ENCODE results near the gene PITPNC1. TPM values are rescaled to one million over a fixed set of nuclear protein-coding genes. Genes with fewer than 3 reads are reported as not detected.
A peak's percentile ranks its signal among the peaks of the same experiment; 100 is the strongest.
"Not testable (repeated sequence)": the region's sequence is repeated elsewhere in the genome, so short reads cannot be mapped to it uniquely, and the experiment has no call there.

The PITPNC1 gene
- total RNA-seq (10 to 100 TPM in 6 of 9 donors, 1 to 10 TPM in 3; 8.4 to 20.8 (median 11.3) TPM), polyA plus RNA-seq (10 to 100 TPM in 1 of 2 donors, 1 to 10 TPM in 1; 7.0 to 15.8 TPM)
- long read RNA-seq, donor 1, partial matches to known transcripts: 0 of 13 reads
- long read RNA-seq, donor 1, other reads (novel, unspliced or antisense): 13 of 13 reads
- long read RNA-seq, donor 2, partial matches to known transcripts: 2 of 12 reads
- long read RNA-seq, donor 2, other reads (novel, unspliced or antisense): 10 of 12 reads
- long read RNA-seq, donor 3, partial matches to known transcripts: 1 of 18 reads
- long read RNA-seq, donor 3, other reads (novel, unspliced or antisense): 17 of 18 reads

DNA sequence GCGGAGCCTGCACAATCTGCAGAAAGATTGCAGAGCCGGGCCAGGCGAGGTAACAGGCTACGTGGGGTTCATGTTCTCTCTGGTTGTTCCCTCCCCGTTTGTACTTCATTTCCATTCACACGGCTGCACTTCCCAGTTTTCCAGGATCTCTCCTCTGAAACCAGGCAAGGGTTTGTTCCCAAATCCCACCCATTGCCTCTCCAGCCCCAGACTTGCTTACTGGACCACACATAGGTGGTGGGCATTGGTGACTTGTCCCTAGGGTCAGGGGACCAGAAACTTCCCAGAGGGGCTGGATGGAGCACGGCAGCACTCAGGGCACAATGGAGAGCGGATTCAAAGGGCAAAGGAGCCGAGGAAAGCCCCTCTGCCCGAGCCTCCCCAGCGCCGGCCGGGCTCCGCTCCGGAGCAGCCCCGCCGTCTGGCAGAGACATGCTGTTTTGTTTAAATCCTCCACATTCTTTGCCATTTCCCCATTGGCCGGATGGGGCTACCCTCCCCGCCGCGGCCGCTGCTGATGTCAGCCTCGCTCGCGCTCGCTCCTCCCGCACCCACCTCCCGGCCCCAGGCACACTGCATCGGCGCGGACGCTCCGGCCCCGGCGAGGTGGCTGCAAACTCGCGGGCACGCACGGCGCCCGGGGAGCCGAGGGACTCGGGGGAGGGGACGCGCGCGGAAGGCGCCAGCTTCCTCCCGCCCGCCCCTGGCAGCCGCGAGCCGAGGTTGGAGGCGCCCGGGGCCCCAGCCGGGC is at the start of gene PITPNC1:
Gene PITPNC1 (plus strand): TSS at position 545 of the 751 bp plus-strand sequence.
- Histone ChIP-seq H3K4me1 (peaks cover 0 to 43% (median 16%) of the 10 kb centered on the region in 12 donors), H3K27ac (peak within 1 kb of the TSS; percentile 88 to 97 (median 95)), H3K9me3 (no peaks in the 10 kb centered on the region), H3K4me3 (peak within 1 kb of the TSS; percentile 62 to 96 (median 88)), H3K36me3 (no peaks in the 10 kb centered on the region), H3K27me3 (no peaks in the 10 kb centered on the region)
- intact Hi-C loops (cut with DNase I): loop anchor here (2.0 to 10.0 kb wide), 8 partner anchors 98 to 310 kb away; no protein-coding TSS in a partner anchor
- TF ChIP-seq, protein P1, sequence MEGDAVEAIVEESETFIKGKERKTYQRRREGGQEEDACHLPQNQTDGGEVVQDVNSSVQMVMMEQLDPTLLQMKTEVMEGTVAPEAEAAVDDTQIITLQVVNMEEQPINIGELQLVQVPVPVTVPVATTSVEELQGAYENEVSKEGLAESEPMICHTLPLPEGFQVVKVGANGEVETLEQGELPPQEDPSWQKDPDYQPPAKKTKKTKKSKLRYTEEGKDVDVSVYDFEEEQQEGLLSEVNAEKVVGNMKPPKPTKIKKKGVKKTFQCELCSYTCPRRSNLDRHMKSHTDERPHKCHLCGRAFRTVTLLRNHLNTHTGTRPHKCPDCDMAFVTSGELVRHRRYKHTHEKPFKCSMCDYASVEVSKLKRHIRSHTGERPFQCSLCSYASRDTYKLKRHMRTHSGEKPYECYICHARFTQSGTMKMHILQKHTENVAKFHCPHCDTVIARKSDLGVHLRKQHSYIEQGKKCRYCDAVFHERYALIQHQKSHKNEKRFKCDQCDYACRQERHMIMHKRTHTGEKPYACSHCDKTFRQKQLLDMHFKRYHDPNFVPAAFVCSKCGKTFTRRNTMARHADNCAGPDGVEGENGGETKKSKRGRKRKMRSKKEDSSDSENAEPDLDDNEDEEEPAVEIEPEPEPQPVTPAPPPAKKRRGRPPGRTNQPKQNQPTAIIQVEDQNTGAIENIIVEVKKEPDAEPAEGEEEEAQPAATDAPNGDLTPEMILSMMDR (IDR thresholded peaks at IDR 0.05): peak in 3 of 12 donors; percentile 10 to 19 (median 15)
- TF ChIP-seq POLR2A (IDR thresholded peaks at IDR 0.05): peak; percentile 31 to 84
- ATAC-seq: peak; percentile 69 to 89 (median 82)
- peak; percentile 88 to 94 (median 89) for DNase-seq
- 0 to 3% (median 1%) methylated on average over 6 to 56 of the region's 56 CpGs for WGBS, 4 donors

DNA sequence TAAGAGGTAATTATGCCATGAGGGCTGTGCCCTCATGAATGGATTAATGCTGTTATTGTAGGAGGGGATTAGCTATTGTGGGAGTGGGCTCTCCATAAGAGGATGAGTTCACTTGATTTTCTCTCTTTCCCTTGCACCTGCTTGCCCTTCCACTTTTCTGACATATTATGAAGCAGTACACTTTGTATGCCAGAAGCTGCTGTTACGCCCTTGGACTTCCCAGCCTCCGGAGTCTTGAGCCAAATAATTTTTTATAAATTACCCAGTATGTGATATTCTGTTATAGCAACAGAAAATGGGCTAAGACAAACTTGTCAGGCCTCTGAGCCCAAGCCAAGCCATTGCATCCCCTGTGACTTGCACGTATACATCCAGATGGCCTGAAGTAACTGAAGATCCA is 49.1 kb upstream of the PITPNC1 start:
- H3K27me3 ChIP-seq: no peaks in the 10 kb centered on the region
- H3K36me3 ChIP-seq: no peaks in the 10 kb centered on the region
- H3K4me1 ChIP-seq: no peaks in the 10 kb centered on the region
- TF ChIP-seq, protein P1 (IDR thresholded peaks at IDR 0.05): no peak
- TF ChIP-seq POLR2A (IDR thresholded peaks at IDR 0.05): no peak
- WGBS, 4 donors: 68 to 89% (median 86%) methylated on average over 3 of the region's 3 CpGs
- DNase-seq: no peak
- peaks cover 0 to 9% (median 0%) of the 10 kb centered on the region in 12 donors for H3K9me3 ChIP-seq
- no peak overlapping the region for H3K27ac ChIP-seq
- no peak overlapping the region for H3K4me3 ChIP-seq
- intact Hi-C loops (cut with DNase I): no loop called here
- ATAC-seq: no peak

DNA sequence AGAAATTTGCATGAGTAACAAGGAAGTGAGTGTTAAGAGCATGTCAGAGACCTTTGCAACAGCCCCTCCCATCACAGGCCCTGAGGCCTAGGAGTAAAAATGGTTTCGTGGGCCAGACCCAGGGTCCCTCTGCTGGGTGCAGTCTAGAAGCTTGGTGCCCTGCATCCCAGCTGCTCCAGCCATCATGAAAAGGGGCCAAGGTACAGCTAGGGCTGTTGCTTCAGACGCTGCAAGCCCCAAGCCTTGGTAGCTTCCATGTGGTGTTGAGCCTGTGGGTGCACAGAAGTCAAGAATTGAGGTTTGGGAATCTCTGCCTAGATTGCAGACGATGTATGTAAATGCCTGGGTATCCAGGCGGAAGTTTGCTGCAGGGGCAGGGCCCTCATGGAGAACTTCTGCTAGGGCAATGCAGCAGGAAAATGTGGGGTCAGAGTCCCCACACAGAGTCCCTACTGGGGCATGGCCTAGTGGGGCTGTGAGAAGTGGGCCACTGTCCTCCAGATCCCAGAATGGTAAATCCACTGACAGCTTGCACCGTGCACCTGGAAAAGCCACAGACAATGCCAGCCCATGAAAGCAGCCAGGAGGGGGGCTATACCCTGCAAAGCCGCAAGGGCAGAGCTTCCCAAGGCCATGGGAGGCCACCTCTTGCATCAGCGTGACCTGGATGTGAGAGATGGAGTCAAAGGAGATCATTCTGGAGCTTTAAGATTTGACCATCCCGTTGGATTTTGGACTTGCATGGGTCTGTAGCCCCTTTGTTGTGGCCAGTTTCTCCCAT is 45.5 kb upstream of the PITPNC1 start:
- H3K4me3 ChIP-seq; intact Hi-C loops (cut with DNase I); ATAC-seq; H3K36me3 ChIP-seq; H3K9me3 ChIP-seq; H3K4me1 ChIP-seq; H3K27me3 ChIP-seq; H3K27ac ChIP-seq; DNase-seq: not testable (repeated sequence)
- 94 to 98% (median 95%) methylated on average over 6 to 8 of the region's 8 CpGs for WGBS, 4 donors

DNA sequence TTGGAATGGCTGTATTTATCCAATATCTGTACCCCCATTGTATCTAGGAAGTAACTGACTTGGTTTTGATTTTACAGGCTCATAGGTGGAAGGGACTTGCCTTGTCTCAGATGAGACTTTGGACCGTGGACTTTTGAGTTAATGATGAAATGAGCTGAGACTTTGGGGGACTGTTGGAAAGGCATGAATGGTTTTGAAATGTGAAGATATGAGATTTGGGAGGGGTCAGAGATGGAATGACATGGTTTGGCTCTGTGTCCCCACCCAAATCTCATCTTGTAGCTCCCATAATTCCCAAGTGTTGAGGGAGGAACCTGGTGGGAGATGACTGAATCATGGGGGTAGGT is 44.9 kb upstream of the PITPNC1 start:
- WGBS, 4 donors: 93 to 100% (median 96%) methylated on average over 1 of the region's 1 CpG
- intact Hi-C loops (cut with DNase I); H3K4me3 ChIP-seq; H3K36me3 ChIP-seq; H3K9me3 ChIP-seq; H3K4me1 ChIP-seq; ATAC-seq; H3K27ac ChIP-seq; H3K27me3 ChIP-seq; DNase-seq: not testable (repeated sequence)
